ENCODE data around the gene CMTM7.
"Not testable (repeated sequence)": the region's sequence is repeated elsewhere in the genome, so short reads cannot be mapped to it uniquely, and the experiment has no call there.

Gene CMTM7

DNA sequence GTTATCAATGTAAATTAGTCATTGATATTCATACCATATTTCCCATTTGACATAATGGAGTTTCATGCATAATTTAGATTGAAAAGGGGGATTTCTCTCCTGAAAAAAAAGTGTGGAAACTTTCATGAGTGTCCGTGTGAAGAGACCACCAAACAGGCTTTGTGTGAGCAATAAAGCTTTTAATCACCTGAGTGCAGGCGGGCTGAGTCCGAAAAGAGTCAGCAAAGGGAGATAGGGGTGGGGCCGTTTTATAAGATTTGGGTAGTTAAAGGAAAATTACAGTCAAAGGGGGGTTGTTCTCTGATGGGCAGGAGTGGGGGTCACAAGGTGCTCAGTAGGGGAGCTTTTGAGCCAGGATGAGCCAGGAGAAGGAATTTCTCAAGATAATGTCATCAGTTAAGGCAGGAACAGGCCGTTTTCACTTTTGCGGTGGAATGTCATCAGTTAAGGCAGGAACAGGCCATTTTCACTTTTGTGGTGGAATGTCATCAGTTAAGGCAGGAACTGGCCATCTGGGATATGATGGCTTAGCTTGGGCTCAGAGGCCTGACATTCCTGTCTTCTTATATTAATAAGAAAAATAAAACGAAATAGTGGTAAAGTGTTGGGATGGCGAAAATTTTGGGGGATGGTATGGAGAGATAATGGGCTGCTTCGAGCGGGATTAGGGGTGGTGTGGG, 69.3 kb downstream of the CMTM7 start:
- not testable (repeated sequence) for DNase-seq

DNA sequence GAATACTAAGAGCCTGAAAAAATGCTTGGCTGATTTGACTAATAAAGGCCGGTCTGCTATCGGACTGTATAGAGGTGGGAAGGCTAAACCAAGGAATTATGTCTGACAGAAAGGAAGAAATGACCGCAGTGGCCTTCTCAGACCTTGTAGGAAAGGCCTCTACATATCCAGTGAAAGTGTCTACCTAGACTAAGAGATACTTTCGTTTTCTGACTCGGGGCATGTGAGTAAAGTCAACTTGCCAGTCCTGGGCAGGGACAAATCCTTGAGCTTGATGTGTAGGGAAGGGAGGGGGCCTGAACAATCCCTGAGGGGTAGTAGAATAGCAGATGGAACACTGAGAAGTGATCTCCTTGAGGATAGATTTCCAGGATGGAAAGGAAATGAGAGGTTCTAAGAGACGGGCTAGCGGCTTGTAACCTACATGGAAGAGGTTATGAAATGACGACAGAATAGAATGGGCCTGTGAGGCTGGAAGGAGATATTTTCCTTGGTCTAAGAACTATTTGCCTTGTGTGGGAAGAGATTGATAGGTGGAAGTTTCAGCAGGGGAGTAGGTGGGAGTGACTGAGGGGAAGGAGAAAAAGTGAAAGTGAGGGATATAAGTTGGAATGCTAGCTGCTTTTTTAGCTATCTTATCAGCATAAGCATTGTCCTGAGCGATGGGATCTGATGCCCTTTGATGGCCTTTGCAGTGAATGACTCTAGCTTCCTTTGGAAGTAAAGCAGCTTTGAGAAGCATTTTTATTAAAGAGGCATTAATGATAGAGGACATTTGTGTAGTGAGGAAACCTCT, 70.7 kb downstream of the CMTM7 start:
- not testable (repeated sequence) for DNase-seq

DNA sequence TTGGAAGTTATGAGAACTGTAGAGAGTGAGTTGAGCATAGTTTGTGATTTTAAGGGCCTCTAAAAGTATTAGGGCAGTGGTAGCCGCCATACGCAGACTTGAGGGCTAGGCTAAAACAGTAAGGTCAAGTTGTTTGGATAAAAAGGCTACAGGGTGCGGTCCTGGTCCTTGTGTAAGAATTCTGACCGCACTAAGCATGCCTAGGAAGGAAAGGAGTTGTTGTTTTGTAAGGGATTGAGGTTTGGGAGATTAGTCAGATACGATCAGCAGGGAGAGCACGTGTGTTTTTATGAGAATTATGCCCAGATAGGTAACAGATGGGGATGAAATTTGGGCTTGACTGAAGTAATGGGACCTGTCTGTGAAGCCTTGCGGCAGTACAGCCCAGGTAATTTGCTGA, 71.8 kb downstream of the CMTM7 start:
- DNase-seq = not testable (repeated sequence)

DNA sequence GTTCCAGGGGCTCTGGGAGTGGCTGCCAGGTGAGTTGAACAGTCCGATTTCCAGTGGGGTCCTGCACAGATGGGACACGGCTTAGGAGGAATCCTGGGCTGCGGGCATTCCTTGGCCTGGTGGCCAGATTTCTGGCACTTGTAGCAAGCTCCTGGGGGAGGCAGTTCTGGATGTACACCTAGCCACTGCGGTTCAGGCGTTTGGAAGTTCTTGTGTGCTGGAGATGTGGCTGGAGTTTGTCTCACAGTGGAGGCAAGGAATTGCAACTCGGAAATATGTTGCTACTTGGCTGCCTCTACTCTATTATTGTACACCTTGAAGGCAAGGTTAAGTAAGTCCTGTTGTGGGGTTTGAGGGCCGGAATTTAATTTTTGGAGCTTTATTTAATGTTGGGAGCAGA, 73.1 kb downstream of the CMTM7 start:
- DNase-seq = not testable (repeated sequence)

DNA sequence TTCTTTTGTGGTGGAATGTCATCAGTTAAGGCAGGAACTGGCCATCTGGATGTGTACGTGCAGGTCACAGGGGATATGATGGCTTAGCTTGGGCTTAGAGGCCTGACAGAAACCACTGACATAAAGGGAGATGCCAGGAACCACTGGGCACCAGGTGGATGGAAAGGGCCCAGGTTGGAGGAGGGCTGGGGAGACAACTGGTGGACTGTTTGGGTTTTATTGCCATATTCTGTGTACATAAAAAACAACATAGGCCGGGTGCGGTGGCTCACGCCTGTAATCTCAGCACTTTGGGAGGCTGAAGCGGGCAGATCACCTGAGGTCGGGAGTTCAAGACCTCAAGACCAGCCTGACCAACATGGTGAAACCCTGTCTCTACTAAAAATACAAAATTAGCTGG, 75.2 kb downstream of the CMTM7 start:
- DNase-seq = not testable (repeated sequence)

DNA sequence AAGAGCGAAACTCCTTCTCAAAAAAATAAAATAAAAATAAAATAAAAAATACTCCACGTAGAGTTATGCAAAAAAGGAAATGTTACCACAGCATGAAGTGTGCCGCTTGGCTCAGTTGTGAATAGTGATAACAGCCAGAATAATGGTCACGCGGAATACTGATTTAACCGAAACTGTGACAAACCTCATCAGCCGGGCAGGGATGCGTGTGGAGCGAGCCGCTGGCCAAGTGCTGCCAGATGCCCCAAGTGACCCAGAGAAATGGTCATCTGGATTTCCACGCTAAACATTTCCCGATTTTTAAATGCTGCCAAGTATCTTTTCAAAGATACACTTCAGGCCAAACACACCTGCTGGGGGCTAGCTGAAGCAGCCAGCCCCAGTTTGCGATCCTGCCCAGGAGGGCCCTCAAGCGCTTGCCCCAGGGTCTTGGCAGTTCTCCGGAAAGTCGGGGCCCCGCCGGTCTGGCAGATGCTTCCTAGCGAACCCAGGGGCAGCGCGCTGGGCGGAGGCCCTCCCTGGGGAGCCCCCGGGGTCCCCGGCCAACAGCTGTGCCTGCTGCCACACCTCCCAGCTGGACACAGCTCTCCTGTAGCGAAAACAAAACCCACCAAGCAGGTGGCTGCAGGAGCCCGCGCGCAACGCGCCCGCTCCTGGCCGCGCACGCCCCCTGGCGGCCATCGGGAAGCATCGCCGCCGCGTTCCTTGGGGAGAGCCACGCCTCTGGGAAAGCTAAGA, 75.8 kb downstream of the CMTM7 start:
- DNase-seq = peak; percentile 77

DNA sequence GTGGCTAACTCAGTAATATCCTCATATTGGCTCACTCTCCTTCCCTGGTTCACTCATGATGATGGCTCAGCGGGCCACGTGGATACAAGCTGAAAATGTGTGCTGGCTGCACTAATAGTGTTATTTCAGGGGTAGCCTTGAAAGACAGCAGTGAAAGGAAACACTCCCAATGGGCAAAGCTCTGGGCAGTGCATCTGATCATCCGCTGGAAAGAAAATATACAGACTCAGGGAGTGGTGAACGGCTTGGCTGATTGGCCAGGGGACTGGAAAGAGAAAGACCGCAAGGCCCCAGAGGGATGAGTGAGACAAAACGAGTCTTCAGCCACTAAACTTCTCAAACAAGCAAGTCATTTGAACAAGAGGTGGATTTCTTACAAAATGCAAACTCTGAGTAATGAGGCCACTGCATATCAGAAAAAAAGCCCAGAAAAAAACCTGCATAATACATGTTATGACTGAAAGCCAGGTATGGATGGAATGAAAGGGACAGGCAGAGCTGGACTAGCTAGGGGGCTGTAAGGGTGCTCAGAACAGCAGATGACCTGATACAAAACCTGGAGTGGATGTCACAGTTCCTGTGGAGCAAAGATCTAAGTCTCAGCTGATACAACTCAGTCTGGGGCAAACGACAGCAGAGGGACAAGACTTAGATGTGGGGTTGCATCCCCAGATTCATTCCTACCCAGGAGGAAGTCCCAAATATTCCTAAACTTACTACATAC, 77.7 kb downstream of the CMTM7 start:
- no peak for DNase-seq

- DNase-seq = no peak
Measured at GRCh38 chr3:32470362-32470761, 78.7 kb downstream of the CMTM7 start.

GRCh38 chr3:32471246-32471645, 79.6 kb downstream of the CMTM7 start:
- DNase-seq = no peak

DNA sequence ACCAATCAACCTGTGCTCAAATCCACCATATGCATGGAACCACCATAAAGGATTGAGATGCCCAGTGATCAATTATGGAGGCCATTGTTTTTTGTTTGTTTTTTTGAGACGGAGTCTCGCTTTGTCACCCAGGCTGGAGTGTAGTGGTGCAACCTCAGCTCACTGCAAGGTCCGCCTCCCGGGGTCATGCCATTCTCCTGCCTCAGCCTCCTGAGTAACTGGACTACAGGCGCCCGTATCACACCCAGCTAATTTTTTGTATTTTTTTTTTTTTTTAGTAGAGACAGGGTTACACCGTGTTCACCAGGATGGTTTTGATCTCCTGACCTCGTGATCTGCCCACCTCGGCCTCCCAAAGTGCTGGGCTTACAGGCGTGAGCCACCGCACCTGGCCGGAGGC, 80.5 kb downstream of the CMTM7 start:
- not testable (repeated sequence) for DNase-seq

DNA sequence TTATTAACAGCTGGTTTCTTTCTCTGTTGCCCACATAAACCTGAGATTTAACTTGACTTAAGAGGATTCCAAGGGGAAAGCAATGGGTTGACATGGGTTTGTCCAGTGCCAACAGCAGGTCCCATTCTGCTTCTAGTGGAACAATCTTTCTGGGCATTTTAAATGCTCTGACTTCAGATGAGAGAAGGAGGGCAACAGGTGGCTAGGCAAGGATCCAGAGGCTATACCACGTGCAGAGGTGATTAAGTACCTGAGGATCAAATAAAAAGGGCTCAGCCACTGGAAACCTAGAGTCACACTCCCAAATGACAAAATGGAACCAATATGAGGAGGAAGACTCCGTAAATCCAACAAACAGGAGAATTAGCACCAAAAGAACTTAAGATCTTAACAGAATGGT, 82.5 kb downstream of the CMTM7 start:
- no peak for DNase-seq

GRCh38 chr3:32480604-32481003, 89.0 kb downstream of the CMTM7 start:
- no peak for DNase-seq

GRCh38 chr3:32481791-32482631, 90.4 kb downstream of the CMTM7 start:
- DNase-seq = no peak

- DNase-seq = no peak
Measured at GRCh38 chr3:32482693-32483092, 91.0 kb downstream of the CMTM7 start.

DNA sequence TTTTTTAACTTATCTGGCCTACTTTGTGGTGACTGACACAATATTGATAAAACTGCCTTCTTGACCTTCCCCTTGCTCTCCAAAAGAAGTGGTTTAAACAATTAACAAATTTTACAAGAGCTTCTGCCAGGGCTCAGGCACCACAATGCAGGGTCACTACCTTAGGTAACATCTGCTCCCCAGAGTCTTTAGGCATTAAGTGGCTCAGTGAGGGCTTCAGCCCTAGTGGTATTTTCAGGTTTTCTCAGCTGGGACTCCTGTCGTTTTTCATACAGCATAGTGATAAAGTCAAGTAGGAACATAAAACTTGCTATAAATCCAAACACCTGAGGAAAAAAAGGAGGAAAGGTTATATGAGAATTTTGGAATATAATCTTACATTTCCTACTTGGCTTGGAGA, 92.1 kb downstream of the CMTM7 start:
- DNase-seq = no peak

- no peak for DNase-seq
Measured at GRCh38 chr3:32484436-32484835, 92.8 kb downstream of the CMTM7 start.

DNA sequence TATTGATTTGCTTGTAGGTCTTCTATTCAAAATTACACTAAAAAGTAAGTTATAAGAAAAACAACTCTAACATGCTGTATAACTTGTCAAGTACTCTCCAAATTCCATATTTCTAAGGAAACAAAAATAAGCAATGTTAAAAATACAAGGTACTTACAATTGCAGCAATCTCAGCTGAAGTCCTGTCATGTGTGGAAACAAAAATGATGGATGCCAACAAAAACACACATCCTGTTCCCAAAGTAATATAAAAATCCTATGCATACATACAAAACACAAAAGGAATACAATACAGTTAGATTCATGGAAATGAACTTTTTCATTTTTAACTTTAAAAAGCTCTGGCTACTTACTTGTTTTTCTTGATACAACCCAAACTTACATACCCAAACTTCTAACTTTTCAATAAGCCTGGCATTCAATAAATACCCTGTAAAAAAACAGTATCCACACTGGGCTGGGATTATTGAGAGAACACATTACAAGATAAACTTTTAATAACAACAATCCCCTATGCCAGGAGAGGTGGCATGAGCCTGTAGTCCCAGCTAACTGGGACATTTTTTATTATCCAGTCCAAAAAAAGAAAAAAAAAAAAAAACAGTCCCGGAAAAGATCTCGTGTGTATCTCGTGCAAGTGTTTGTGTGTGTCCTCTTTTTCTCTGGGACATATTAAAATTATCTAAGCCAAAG, 96.3 kb downstream of the CMTM7 start:
- DNase-seq = no peak

DNA sequence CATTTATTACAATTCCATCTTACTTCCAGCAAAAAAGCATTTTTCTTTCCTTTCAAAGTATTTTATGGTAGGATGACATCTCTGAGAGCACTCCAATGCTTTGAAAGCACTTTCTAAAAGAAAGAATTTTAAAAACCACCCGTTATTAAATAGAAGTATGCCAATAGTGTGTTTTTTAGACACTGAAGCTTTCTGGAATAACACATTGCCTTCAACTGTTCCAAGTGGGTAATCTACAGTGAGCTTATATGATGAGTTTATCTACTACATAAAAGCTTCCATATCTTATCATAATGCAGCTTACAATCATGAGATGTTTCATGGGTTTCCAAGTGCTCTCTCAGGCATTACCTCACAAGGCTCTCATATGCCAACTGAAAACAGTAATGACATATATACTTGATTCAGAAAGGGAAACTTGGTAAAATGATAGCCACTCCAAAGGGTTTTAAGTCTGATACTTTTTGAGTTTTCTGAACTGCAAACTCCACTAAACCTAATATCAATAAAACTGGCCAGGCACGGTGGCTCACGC, 96.9 kb downstream of the CMTM7 start:
- DNase-seq = no peak

GRCh38 chr3:32492684-32493436, 101.2 kb downstream of the CMTM7 start:
- DNase-seq = no peak
